SH-SY5Y (cell line): Measurements from ENCODE around the gene PSMA7.

Source experiments
- GATA2 ChIP-seq: IDR thresholded peaks from 2 replicates; pipeline ENCODE4 v1.6.1; 2011; ENCODE audit warnings: mild to moderate bottlenecking, low read depth, low read length
- GATA3 ChIP-seq: IDR thresholded peaks from 2 replicates; pipeline ENCODE4 v1.6.1; 2011; ENCODE audit warnings: low read depth, mild to moderate bottlenecking, low read length, moderate library complexity

DNA sequence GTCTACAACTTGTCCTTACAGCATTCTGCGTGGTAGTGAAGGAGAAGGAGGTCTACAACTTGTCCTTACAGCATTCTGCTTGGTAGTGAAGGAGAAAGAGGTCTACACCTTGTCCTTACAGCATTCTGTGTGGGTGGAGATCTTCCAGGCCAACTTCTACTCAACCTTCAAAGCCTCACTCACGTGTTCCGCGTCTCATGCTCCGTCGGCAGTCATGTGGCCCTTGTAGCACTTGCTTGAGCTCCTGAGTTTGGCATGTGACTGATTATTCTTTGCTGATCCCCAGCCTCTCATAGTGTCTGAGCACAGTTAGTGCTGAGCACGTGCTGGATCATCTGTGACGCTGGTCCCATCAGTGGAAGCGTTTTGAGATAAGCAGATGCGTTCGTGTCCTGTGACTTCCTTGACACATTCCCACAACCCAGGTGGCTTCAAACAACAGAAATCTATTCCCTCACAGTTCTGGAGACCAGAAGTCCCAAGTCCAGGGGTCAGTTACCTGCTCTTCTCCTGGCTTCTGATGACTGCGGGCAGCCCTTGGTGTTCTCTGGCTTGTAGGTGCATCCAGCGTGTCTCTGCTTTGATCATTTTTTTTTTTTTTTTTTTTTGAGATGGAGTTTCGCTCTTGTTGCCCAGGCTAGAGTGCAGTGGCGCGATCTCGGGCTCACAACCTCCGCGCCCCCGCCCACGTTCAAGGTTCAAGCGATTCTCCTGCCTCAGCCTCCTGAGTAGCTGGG, 3.0 kb upstream of the PSMA7 start:
- TF ChIP-seq GATA2 (no peak), GATA3 (no peak)
